SU-DHL-6 (cell line): ENCODE data around the gene BTBD16.

ENCODE experiments used
- H2AFZ ChIP-seq: fragments of 200-600 bp; sonication (generic); 2 replicates; pipeline ENCODE4 v1.6.1; 2014; ENCODE audit warnings: low read depth, mild to moderate bottlenecking, moderate library complexity, mixed read lengths, antibody characterized with exemption, low read length; ENCODE audit not compliant: severe bottlenecking
- H3F3A ChIP-seq: fragments of 200-600 bp; shearing (Covaris generic); 2 replicates; pipeline ENCODE4 v1.6.0; 2016; ENCODE audit warnings: antibody characterized with exemption, mild to moderate bottlenecking; ENCODE audit not compliant: insufficient read depth
- H3K27ac ChIP-seq: fragments of 200-600 bp; sonication (generic); 2 replicates; pipeline ENCODE4 v1.5.1; 2016; ENCODE audit warnings: low read depth, mild to moderate bottlenecking, low read length, moderate library complexity, mixed read lengths
- H3K27me3 ChIP-seq: fragments of 200-600 bp; sonication (generic), shearing (Covaris generic); 2 replicates; pipeline ENCODE4 v1.6.0; 2014; ENCODE audit warnings: mild to moderate bottlenecking, low read length
- H3K36me3 ChIP-seq: fragments of 200-600 bp; sonication (generic); 2 replicates; pipeline ENCODE4 v1.6.1; 2014; ENCODE audit warnings: mild to moderate bottlenecking, low read length, mixed read lengths
- H3K4me2 ChIP-seq: fragments of 300-600, 200-600 bp; shearing (Covaris generic), sonication (generic); 2 replicates; pipeline ENCODE4 v1.6.0; 2014; ENCODE audit warnings: low read length, low read depth, mild to moderate bottlenecking; ENCODE audit not compliant: poor library complexity, severe bottlenecking
- H3K4me3 ChIP-seq: fragments of 200-600 bp; sonication (generic); 2 replicates; pipeline ENCODE4 v1.5.1; 2014; ENCODE audit warnings: antibody characterized with exemption, low read length, mild to moderate bottlenecking, mixed read lengths; ENCODE audit not compliant: insufficient read depth, poor library complexity, severe bottlenecking
- H3K79me2 ChIP-seq: fragments of 200-600 bp; sonication (generic); 2 replicates; pipeline ENCODE4 v1.6.1; 2014; ENCODE audit warnings: mild to moderate bottlenecking, low read length, moderate library complexity; ENCODE audit not compliant: insufficient read depth
- H3K9ac ChIP-seq: fragments of 200-600 bp; sonication (generic); 2 replicates; pipeline ENCODE4 v1.7.0; 2014; ENCODE audit warnings: mild to moderate bottlenecking, low read length
- H3K9me2 ChIP-seq: fragments of 200-600 bp; sonication (generic); replicated peaks from 2 replicates; pipeline ENCODE4 v1.6.1; 2014; ENCODE audit warnings: low read length; ENCODE audit not compliant: insufficient read depth
- H3K9me3 ChIP-seq: fragments of 200-600 bp; sonication (generic); 2 replicates; pipeline ENCODE4 v1.6.1; 2014; ENCODE audit warnings: low read length, mixed read lengths; ENCODE audit not compliant: insufficient read depth
- H4K20me1 ChIP-seq: fragments of 200-600 bp; sonication (generic); 2 replicates; pipeline ENCODE4 v1.6.1; 2014; ENCODE audit warnings: low read depth, mild to moderate bottlenecking, antibody characterized with exemption, low read length, moderate library complexity, mixed read lengths
- CTCF ChIP-seq: fragments of 200-600 bp; sonication (generic); IDR thresholded peaks from one replicate; pipeline ENCODE4 v1.5.1; 2017; ENCODE audit warnings: antibody characterized with exemption, mild to moderate bottlenecking, low read length, moderate library complexity; ENCODE audit not compliant: insufficient read depth, poor library complexity, severe bottlenecking
- EZH2phosphoT487 ChIP-seq: fragments of 200-600 bp; sonication (generic), shearing (Covaris generic); conservative IDR thresholded peaks from 2 replicates; pipeline ENCODE4 v1.6.1; 2018; ENCODE audit warnings: mild to moderate bottlenecking, antibody characterized with exemption, low read length, moderate library complexity, mixed read lengths

The BTBD16 gene

GRCh38 chr10:122326806-122327205 is 55.7 kb downstream of the BTBD16 start:
- no peak overlapping the region for H3K27ac ChIP-seq

GRCh38 chr10:122327237-122328206 is 56.4 kb downstream of the BTBD16 start:
- TF ChIP-seq EZH2phosphoT487 (no peak), CTCF (no peak)
- no peak overlapping the region for H3K4me2 ChIP-seq
- H3K27ac ChIP-seq: no peak overlapping the region
- H4K20me1 ChIP-seq: no peaks in the 10 kb centered on the region
- H3K4me3 ChIP-seq: no peak overlapping the region
- H3K9ac ChIP-seq: no peak overlapping the region
- H3F3A ChIP-seq: no peaks in the 10 kb centered on the region
- H3K79me2 ChIP-seq: no peaks in the 10 kb centered on the region
- no peaks in the 10 kb centered on the region for H3K36me3 ChIP-seq
- H3K9me3 ChIP-seq: no peaks in the 10 kb centered on the region
- no peak overlapping the region for H2AFZ ChIP-seq
- no peaks in the 10 kb centered on the region for H3K27me3 ChIP-seq
- no peaks in the 10 kb centered on the region for H3K9me2 ChIP-seq

More at GRCh38 chr10:122326806-122327205, 55.7 kb downstream of the BTBD16 start:
- Histone ChIP-seq H3K9ac (no peak overlapping the region), H2AFZ (no peak overlapping the region), H3K4me3 (no peak overlapping the region), H3F3A (no peaks in the 10 kb centered on the region), H3K79me2 (no peaks in the 10 kb centered on the region), H3K4me2 (no peak overlapping the region), H3K27me3 (no peaks in the 10 kb centered on the region), H3K36me3 (no peaks in the 10 kb centered on the region), H3K9me2 (no peaks in the 10 kb centered on the region), H4K20me1 (no peaks in the 10 kb centered on the region), H3K9me3 (no peaks in the 10 kb centered on the region)
- TF ChIP-seq EZH2phosphoT487: no peak
- no peak for TF ChIP-seq CTCF

GRCh38 chr10:122328676-122329075 is 57.6 kb downstream of the BTBD16 start:
- H4K20me1 ChIP-seq: no peaks in the 10 kb centered on the region
- TF ChIP-seq EZH2phosphoT487 (no peak), CTCF (no peak)
- H3K79me2 ChIP-seq: no peaks in the 10 kb centered on the region
- H3F3A ChIP-seq: no peaks in the 10 kb centered on the region
- H3K9me2 ChIP-seq: no peaks in the 10 kb centered on the region
- no peaks in the 10 kb centered on the region for H3K9me3 ChIP-seq
- no peak overlapping the region for H3K9ac ChIP-seq
- no peaks in the 10 kb centered on the region for H3K27me3 ChIP-seq
- no peaks in the 10 kb centered on the region for H3K36me3 ChIP-seq
- H3K4me2 ChIP-seq: no peak overlapping the region
- no peak overlapping the region for H2AFZ ChIP-seq
- no peak overlapping the region for H3K4me3 ChIP-seq
- no peak overlapping the region for H3K27ac ChIP-seq
